ENCODE measurements around the gene CASP8. TPM values are rescaled to one million over a fixed set of nuclear protein-coding genes. Genes with fewer than 3 reads are reported as not detected.

CASP8 gene
- total RNA-seq, 1 donor from 2014 or later: 50.9 TPM

Other genes with a start within 250 kb of the CASP8 start
- gene HYCC2, start 188.9 kb upstream of the CASP8 start, total RNA-seq: 34.2 TPM
- gene NDUFB3, start 188.5 kb upstream of the CASP8 start, total RNA-seq: 83.9 TPM
- 187 TPM for gene CFLAR, start 144.4 kb upstream of the CASP8 start, total RNA-seq
- gene CASP10, start 77.4 kb upstream of the CASP8 start, total RNA-seq: 16.6 TPM
- 4.4 TPM for gene FLACC1, start 96.8 kb downstream of the CASP8 start, total RNA-seq
- 42.7 TPM for gene TRAK2, start 190.9 kb downstream of the CASP8 start, total RNA-seq
- 20.7 TPM for gene STRADB, start 191.2 kb downstream of the CASP8 start, total RNA-seq